HG03139 (cell line): ENCODE measurements around the gene PRKCZ.

Experiments used
- ATAC-seq: cut with Tn5 transposase; IDR thresholded peaks from one replicate; pipeline ENCODE4 v1.9.1; 2021; ENCODE audit not compliant: unreplicated experiment

PRKCZ gene

DNA sequence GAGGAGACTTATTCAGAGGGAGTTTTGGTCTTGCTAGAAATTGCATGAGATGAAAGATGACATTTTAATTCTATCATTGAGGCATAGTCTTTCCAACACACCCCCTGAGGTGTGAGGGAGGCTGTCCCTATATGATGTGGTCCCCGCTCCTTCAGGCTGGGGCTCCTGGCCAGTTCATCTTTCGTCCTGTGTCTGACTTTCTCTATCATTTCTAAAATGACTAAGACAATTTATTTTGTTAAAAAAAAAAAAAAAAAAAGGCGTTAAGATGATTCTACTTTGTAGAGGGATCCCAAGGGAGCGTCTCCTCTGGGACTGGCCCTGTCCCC is 50.5 kb downstream of the PRKCZ start:
- no peak for ATAC-seq

- no peak for ATAC-seq
Observed at GRCh38 chr1:2101531-2101930, 51.3 kb downstream of the PRKCZ start.

- no peak for ATAC-seq
Observed at GRCh38 chr1:2101946-2102345, 51.7 kb downstream of the PRKCZ start.

- ATAC-seq: no peak
Observed at GRCh38 chr1:2102753-2103152, 52.5 kb downstream of the PRKCZ start.

DNA sequence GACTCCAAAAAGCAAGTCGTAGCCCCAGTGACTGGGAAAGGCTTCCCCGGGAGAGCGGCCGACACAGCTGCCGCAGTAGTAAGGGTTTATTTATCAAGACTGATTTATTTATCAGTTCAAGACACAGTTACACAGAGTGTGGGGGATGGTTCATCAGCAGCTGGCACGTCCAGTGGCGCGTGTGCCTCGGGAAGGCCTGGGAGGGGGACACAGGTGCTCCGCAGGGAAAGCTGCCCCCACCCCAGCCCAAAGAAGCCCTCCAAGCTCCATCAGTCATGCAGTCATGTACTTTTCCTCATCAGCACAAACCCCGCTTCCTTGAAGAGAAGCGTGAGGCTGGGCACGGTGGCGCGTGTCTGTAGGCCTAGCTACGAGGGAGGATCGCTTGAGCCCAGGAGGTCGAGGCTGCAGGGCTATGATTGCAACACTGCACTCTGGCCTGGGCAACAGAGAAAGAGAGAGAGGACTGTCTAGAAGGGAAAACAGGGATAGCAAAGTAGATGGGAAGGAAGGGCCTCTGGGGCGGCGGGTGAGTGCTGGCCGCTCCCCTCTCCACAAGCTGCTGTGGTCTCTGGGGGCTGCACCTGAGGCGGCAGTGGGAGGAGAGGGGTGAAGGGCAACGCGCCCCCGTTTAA is 53.2 kb downstream of the PRKCZ start:
- ATAC-seq: no peak

- no peak for ATAC-seq
Observed at GRCh38 chr1:2103901-2104590, 53.8 kb downstream of the PRKCZ start.

GRCh38 chr1:2104621-2105427 is 54.6 kb downstream of the PRKCZ start:
- ATAC-seq: no peak

DNA sequence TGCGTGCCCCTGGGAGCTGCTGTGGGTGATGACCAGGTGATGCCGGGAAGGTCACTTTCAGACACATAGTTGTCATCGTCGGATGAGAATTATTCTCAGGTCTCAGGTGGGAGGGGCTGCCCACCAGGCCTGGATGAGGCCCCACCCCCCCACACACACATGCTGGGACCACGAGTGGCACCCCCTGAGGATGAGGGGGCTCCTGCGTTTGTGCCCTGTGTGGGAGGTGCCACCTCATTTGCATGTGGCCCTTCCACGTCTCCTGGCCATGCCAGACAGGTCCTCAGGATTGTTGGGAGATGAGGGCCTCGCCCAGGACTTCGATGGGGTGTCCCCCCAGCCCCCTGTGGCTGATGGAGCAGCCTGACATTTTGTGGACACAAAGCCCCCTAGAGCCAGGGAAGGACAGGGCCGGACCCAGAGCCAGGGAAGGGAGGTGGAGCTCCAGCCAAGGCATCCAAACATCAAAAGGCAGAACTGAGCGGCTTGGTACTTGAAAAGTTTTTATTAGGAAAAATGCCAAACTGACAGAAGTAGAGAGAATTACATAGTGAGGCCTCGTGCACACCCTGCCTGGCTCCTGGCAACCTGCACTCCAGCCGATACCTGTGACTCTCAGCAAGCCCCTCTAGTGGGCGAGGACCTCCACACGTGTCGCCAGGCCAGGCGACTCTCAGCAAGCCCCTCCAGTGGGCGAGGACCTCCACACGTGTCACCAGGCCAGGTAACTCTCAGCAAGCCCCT is 55.7 kb downstream of the PRKCZ start:
- ATAC-seq: no peak

- ATAC-seq: no peak
Observed at GRCh38 chr1:2106659-2107405, 56.6 kb downstream of the PRKCZ start.

DNA sequence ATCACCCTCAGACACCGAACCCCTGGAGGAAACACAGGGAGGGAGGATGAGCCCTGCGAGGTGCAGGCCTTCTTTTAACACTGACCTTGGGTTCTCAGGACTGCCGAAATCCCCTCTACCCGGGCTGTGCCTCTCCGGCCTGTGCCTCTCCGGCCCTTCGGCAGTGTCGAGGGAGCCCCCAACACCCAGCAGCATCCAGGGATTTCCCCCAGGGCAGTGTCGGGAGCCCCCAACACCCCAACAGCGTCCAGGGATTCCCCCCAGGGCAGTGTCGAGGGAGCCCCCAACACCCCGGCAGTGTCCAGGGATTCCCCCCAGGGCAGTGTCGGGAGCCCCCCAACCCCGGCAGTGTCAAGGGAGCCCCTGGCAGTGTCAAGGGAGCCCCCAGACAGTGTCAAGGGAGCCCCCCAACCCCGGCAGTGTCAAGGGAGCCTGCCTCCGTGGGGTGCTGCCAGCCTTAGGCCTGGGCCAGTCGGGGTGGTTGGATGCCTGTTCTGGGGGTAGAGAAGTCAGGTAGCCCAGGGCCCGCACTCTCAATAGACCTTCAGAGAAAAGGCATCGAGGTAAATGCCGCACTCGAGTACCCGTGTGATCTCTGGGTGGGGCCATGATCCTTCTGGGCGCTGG is 57.5 kb downstream of the PRKCZ start:
- ATAC-seq: no peak

- no peak for ATAC-seq
Observed at GRCh38 chr1:2108213-2108876, 58.1 kb downstream of the PRKCZ start.

DNA sequence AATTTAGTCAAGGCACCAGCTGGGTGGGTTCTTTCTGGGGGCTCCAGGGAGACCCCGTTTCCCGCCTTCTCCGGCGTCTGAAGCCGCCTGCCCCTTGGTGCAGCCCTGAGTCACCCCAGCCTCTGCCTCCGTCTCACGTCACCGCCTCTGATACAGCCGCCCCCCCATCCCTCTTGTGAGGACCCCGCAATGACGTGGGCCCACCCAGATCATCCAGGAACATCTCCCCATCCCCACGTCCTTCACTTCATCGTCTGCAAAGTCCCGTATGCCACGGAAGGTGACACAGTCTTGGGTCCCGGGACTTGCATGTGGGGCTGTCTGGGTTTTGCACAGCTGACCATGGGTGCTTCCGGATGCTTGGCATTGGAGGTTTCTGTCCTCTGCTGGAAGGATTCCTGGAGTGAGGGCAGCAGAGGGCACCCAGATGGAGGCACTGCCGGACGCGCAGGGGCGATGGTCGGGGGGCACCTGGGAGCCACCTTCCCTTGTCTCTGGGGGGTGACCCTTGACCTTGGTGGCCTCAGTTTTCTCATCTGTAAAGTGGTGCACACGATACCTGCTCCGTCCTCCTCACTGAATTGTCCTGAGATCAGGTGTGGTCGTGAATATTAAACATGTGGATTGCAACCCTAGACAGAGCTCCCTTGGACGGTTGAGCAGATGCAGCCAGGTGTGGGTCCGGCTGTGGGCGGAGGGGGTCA is 58.8 kb downstream of the PRKCZ start:
- ATAC-seq: no peak

DNA sequence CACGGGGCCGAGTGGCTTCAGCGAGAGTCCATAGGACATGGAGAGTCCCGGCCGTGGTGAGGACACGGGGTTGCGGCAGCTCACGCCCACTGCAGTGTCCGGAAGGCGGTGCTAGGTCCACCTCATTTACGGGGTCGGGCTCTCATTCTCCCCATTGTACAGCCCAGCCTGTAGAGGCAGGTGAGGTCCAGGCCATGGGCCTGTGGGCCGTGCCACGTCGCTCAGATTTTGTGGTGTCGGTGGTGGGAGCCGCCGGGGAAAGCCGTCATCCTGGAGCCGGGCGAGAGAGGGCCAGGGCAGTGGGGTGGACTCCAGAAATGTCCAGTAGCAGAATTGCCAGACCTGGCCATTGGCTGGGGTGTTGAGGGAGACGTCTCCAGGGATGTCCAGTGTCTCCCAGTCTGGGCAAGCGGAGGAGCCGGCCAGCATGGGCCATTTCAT is 59.4 kb downstream of the PRKCZ start:
- no peak for ATAC-seq

DNA sequence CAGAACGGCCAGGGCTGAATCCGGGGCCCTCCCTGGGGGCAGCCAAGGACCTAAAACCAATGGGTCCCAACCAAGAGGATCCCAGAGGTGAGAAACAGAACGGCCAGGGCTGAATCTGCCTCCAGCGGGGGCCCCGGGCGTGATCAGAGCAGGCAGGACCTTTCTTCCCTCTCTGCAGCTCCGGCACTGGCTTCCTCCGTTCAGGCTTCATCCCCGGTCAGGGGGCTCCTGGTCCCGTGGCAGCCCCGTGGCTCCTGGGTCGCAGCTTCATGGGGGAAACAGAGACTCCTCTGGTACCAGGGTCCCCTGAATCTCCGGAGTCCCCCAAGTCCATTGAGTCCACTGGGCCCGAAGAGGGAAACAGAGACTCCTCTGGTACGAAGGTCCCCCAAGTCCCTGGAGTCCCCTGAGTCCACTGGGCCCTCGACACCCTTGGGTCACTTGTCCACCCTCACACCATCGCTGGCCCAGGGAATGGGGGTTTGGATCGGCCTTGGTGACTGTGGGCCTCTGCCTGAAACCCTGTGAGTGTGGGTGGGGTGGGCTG is 60.1 kb downstream of the PRKCZ start:
- ATAC-seq: no peak

GRCh38 chr1:2110738-2111673 is 60.8 kb downstream of the PRKCZ start:
- ATAC-seq: no peak

- ATAC-seq: no peak
Observed at GRCh38 chr1:2111674-2112035, 61.4 kb downstream of the PRKCZ start.

- ATAC-seq: no peak
Observed at GRCh38 chr1:2112280-2112701, 62.1 kb downstream of the PRKCZ start.

- no peak for ATAC-seq
Observed at GRCh38 chr1:2113620-2114135, 63.5 kb downstream of the PRKCZ start.
